ENCODE data around the gene SLC44A5. TPM values are rescaled to one million over a fixed set of nuclear protein-coding genes. Genes with fewer than 3 reads are reported as not detected.
A peak's percentile ranks its signal among the peaks of the same experiment; 100 is the strongest.

Gene SLC44A5
- polyA plus RNA-seq, 1 donor: 16.4 TPM

DNA sequence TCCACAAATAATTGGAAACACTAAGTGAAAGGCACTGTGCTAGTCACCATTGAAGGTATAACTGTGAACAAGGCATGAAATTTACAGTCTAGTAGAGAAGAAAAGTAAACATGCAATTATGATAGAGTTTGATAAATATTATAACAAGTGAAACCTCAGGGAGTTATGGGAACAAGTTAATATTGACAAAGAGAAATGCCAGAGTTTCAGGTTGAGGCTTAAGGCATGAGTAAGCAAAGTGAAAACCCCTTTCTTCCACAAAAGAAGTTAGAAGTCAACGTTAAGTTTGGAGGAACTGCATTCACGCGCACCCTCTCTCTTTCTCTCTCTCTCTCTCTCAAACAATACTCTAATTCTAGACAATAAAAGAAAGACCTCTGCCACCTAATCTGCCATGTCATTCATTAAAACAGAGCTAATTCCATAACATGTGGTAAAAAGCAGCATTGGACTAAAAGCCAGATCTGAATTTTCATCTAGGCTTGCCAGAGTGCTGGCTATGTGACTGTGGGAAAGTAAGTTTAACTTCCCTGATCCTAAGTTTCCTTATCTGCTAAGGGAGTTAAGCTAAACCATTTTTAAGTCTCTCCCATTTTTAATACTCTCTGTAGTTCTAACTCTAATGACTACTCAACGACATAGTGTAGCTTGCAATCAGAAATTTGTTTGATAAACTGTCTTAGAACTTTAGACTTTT, 22.0 kb downstream of the SLC44A5 start:
- no peak for DNase-seq

GRCh38 chr1:75587692-75588091, 23.2 kb downstream of the SLC44A5 start:
- no peak for DNase-seq

DNA sequence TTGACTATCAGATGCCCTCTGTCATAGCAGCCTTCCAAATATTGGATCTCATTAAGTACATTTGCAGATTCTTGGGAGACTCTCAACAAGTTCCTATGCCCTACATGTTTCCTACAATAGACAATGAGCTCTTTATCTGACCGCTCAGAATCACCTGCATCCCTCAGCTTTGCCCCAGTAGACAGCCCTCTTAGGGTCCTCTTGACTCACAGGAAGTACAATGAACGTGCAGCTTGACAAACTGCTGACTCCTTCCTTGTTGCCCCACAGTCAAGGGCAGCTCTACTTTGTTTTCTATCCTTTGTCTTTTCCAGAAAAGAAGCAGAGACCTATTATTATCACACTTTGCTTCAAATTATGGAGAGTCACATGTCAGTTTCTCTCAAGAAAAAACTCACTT, 27.6 kb downstream of the SLC44A5 start:
- DNase-seq: no peak

- no peak for DNase-seq
Measured at GRCh38 chr1:75582725-75583261, 28.1 kb downstream of the SLC44A5 start.

GRCh38 chr1:75579046-75579445, 31.9 kb downstream of the SLC44A5 start:
- DNase-seq: no peak

GRCh38 chr1:75575837-75576236, 35.1 kb downstream of the SLC44A5 start:
- no peak for DNase-seq

GRCh38 chr1:75567191-75567590, 43.7 kb downstream of the SLC44A5 start:
- DNase-seq: no peak

DNA sequence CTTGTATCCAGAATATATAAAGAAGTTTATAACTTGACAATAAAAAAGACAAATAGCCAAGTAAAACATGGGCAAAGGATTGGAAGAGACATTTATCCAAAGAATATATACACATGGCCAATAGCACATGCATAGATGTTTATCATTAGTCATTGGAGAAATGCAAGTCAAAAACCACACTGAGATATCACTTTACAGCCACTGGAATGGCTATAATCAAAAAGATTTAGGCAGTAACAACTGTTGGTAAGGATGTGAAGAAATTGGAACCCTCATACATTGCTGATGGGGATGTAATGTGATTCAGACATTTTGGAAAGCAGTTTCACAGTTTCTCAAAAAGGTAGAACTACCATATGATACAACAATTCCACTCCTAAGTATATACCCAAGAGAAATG, 51.1 kb downstream of the SLC44A5 start:
- no peak for DNase-seq

DNA sequence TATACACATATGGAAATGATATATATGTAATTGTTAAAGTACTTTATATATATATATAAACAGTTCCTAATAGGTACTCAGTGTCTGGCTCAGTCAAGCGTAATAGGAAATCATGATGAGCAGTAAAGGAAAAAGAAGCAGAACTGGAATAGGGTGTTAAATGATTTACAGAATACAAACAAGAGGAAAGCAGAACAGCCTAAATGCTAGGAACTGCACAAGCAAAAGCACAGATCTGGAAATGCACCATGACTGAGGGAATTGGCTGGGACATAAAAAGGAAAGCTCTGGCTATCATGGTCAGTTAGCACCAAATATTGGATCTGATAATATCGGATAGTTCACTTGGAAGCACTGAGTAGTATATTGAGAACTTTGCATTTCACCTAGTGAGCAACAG, 51.8 kb downstream of the SLC44A5 start:
- peak; percentile 20 for DNase-seq

DNA sequence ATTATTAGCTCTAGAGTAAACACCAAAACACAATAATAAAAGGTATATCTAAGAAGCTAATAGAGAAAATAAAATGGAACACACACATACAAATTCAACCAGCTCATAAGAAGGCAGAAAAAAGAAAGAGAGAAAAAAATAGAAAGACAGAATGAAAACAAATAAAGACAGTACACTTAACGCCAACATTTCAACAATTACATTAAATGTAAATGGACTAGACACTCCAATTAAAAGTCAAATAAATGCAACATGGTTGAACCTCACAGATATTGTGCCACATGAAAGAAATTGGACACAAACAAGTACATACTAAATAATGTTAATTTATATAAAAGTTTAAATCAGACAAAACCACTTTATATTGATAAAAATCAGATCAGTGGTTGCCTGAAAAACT, 56.0 kb downstream of the SLC44A5 start:
- no peak for DNase-seq

- no peak for DNase-seq
Measured at GRCh38 chr1:75554181-75554580, 56.7 kb downstream of the SLC44A5 start.

DNA sequence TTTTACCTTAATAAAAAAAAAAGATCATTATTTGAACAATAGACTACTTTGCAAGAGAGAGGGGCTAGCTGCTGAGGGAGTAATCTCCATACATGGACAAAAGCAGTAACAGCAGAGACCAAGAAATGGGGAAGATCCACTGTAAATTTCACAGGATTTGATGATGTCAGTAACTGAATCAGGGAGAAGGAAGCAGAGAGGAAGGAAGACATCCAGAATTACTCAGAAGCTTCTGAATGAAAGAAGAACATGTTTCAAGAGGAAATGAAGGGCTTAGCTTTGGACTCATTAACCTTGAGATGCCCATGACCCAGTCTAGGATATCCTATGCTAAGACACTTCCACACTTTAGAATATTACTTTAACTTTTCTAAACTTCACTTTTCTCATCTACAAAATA, 60.4 kb downstream of the SLC44A5 start:
- DNase-seq: no peak

DNA sequence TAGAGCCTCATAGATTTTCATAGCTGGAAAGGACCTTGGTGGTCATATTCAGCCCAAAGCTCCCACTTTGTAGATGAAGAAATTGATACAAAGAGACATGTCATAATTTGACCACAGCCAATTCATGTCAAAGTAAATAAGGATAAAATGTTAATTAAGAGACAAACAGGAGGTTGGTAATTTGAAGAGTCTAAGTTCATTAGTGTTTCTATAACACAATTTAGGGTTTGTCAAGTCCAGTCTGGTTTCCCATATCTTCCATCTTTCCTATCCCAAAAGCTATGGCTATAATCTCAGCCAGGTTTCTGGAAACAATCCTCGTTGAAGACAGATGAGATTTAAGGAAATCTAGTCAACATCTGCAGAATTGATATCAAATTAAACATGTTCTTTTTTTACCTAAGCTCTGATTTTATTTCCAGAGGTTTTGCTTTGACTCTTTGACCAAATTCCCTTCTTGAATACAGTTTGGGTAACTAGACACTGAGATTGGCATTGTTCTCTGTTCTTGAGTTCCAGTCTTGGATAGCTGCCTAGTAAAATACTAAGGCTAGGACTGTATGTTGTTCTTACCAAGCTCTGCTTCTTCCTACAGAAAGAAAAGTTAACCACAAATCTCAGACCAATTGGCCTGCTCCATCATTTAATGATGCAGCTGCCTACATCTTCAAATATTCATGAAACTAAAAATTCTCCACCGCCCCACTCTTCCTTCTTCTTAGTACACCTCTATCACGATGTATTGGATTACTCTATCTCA, 62.0 kb downstream of the SLC44A5 start:
- no peak for DNase-seq

DNA sequence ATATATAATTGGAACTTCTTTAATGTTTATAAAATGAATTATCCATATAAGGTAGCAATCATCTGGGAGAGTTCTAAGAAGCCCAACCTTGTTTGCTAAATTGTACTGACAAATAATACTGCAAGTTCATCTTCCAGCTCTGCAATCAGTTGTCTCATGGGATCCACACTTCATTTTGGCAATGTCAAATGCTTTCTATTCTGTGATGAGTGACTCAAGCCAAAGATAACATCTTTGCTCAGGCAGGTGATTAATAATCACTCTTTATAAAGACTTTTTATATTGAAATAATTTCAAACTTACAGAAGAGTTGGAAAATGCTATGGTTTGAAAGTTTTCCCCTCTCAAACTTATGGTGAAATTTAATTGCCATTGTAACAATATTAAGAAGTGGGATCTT, 67.2 kb downstream of the SLC44A5 start:
- no peak for DNase-seq

GRCh38 chr1:75542818-75543570, 67.9 kb downstream of the SLC44A5 start:
- DNase-seq: no peak

DNA sequence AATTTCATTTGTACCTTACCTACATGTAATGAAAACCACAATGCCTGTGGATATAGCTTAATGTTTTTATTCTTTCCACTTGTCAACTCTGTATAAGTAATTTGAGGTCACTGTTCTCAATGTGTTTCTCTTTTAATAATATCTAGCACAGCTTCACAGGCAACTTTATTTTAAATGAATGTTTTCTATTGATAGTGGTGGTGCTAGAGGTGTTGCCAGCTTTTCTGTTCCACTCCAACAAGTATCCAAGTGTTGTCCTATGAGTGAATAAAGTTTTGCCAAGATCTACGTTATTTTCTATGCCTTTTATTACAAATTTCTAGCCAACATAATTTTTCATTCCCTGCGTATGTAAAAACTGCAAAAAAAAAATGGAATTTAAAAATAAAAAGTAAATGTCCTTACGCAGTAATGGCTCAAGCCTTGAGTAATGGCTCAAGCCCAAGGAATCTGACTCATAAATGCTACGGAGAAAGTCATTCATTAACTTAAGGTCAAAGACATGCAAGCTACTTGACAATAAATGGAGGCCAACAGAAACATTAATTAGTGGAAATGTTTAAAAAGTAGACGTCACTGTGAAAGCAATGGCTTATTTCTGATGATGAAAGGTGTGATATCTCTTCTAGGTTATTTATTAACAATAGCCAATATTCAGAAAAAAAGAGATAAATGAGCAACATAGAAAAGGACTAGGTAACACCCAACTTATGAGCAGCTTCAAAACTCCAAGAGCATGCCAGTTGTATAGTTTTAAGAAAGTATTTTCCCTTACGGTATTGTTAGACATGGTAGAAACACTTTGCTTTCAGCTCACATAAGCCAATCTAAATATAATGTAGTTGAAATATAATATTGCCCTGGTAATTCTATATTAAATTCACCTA, 71.4 kb downstream of the SLC44A5 start:
- no peak for DNase-seq

GRCh38 chr1:75533085-75533484, 77.8 kb downstream of the SLC44A5 start:
- no peak for DNase-seq

- no peak for DNase-seq
Measured at GRCh38 chr1:75531570-75531969, 79.3 kb downstream of the SLC44A5 start.

GRCh38 chr1:75529488-75529887, 81.4 kb downstream of the SLC44A5 start:
- no peak for DNase-seq

GRCh38 chr1:75528001-75528400, 82.9 kb downstream of the SLC44A5 start:
- DNase-seq: no peak

- DNase-seq: no peak
Measured at GRCh38 chr1:75522389-75522788, 88.5 kb downstream of the SLC44A5 start.

- DNase-seq: no peak
Measured at GRCh38 chr1:75521658-75522057, 89.3 kb downstream of the SLC44A5 start.

All from left kidney (tissue), 2 donors.